ENCODE data around the gene ZC3H11A.

- no peak for TF ChIP-seq CTCF (IDR thresholded peaks at IDR 0.05)
- no peak for TF ChIP-seq POLR2A (IDR thresholded peaks at IDR 0.05)
These were observed 27.2 kb upstream of the ZC3H11A start for GRCh38 chr1:203768256-203768655.
